Astrocyte (in vitro differentiated cells and primary cell): ENCODE data around the gene APP.

Experiments used
- CTCF ChIP-seq: IDR thresholded peaks from 2 replicates; pipeline ENCODE4 v1.5.1; 2011; ENCODE audit warnings: low read depth, mild to moderate bottlenecking, inconsistent platforms, low read length, moderate library complexity; ENCODE audit not compliant: insufficient read depth
- EZH2 ChIP-seq: IDR thresholded peaks from 2 replicates; pipeline ENCODE4 v1.6.1; 2012; ENCODE audit warnings: mild to moderate bottlenecking, low read length, inconsistent platforms; ENCODE audit not compliant: insufficient read depth

- no peak for TF ChIP-seq CTCF
- no peak for TF ChIP-seq EZH2
These were observed 70.9 kb downstream of the APP start for GRCh38 chr21:26099610-26100219.
